DOHH2 (cell line): ENCODE data around the gene SLC35F1.

Experiments
- H3F3A ChIP-seq: fragments of 200-600 bp; sonication (generic), shearing (Covaris generic); 2 replicates; pipeline ENCODE4 v1.6.0; 2016; ENCODE audit warnings: antibody characterized with exemption, mild to moderate bottlenecking; ENCODE audit not compliant: control insufficient read depth, insufficient read depth
- H3K27ac ChIP-seq: fragments of 200-600 bp; sonication (generic); 2 replicates; pipeline ENCODE4 v1.5.1; 2014; ENCODE audit warnings: low read depth, mild to moderate bottlenecking, low read length, moderate library complexity
- H3K27me3 ChIP-seq: fragments of 200-600 bp; sonication (generic); 2 replicates; pipeline ENCODE4 v1.6.1; 2014; ENCODE audit warnings: mild to moderate bottlenecking, low read length, mixed read lengths; ENCODE audit not compliant: control insufficient read depth
- H3K36me3 ChIP-seq: fragments of 200-600 bp; sonication (generic); 2 replicates; pipeline ENCODE4 v1.6.1; 2014; ENCODE audit warnings: mild to moderate bottlenecking, low read length, moderate library complexity, mixed read lengths; ENCODE audit not compliant: control insufficient read depth
- H3K4me1 ChIP-seq: fragments of 200-600 bp; sonication (generic); 2 replicates; pipeline ENCODE4 v1.6.1; 2014; ENCODE audit warnings: mild to moderate bottlenecking, low read length, mixed read lengths; ENCODE audit not compliant: control insufficient read depth
- H3K4me2 ChIP-seq: fragments of 200-600 bp; sonication (generic); 2 replicates; pipeline ENCODE4 v1.6.0; 2014; ENCODE audit warnings: mild to moderate bottlenecking, low read length, moderate library complexity
- H3K4me3 ChIP-seq: fragments of 200-600 bp; sonication (generic); 2 replicates; pipeline ENCODE4 v1.5.1; 2014; ENCODE audit warnings: mild to moderate bottlenecking, low read length, mixed read lengths
- H3K79me2 ChIP-seq: fragments of 200-600 bp; sonication (generic); 2 replicates; pipeline ENCODE4 v1.6.1; 2014; ENCODE audit warnings: mild to moderate bottlenecking, low read length, mixed read lengths; ENCODE audit not compliant: control insufficient read depth
- H3K9me2 ChIP-seq: fragments of 200-600 bp; sonication (generic); replicated peaks from 2 replicates; pipeline ENCODE4 v1.6.1; 2014; ENCODE audit warnings: mild to moderate bottlenecking, low read length, mixed read lengths; ENCODE audit not compliant: control insufficient read depth
- H3K9me3 ChIP-seq: fragments of 200-600 bp; sonication (generic); 2 replicates; pipeline ENCODE4 v1.6.1; 2014; ENCODE audit warnings: antibody characterized with exemption, low read length, mixed read lengths; ENCODE audit not compliant: control insufficient read depth, insufficient read depth
- H4K20me1 ChIP-seq: fragments of 200-600 bp; sonication (generic); 2 replicates; pipeline ENCODE4 v1.6.0; 2014; ENCODE audit warnings: low read depth, mild to moderate bottlenecking, antibody characterized with exemption, low read length, moderate library complexity; ENCODE audit not compliant: control insufficient read depth, insufficient read depth
- EZH2phosphoT487 ChIP-seq: fragments of 200-600 bp; sonication (generic); IDR thresholded peaks from 2 replicates; pipeline ENCODE4 v1.6.1; 2017; ENCODE audit warnings: borderline replicate concordance, mild to moderate bottlenecking, antibody characterized with exemption, low read length, moderate library complexity, mixed read lengths
- TF ChIP-seq, protein P1 (sequence below): fragments of 200-600 bp; sonication (generic); IDR thresholded peaks from one replicate; pipeline ENCODE4 v1.5.1; 2014; ENCODE audit warnings: antibody characterized with exemption, mild to moderate bottlenecking, low read depth, low read length; ENCODE audit not compliant: poor library complexity, severe bottlenecking

SLC35F1 gene

DNA sequence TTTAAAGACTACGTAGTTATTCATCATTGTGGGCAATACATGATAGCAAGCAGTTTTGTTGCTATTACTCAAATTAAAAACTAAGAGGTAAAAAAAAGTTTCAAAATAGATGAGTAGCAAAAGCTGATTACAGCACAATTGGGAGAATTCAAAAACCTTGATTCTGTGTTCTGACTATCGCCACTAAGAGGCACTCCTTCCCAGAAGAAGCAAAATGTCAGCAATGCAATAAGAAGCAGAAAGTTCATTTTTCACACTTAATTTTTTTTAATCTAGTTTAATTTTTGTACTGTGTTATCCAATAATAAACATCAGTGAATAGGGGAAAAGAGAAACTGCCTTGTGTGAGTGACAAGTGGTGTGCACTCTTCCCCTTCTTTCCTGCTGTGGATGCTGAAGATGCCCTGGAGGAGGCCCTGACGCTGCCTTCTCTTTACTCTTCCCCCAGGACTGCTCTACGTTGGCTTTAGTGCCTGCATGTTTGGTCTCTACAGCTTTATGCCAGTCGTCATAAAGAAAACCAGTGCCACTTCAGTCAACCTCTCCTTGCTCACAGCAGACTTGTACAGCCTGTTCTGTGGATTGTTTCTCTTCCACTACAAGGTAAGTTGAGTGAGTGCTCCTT, 377.8 kb downstream of the SLC35F1 start:
- H3K4me3 ChIP-seq, result no peak overlapping the region
- H3K27me3 ChIP-seq, result peaks cover 6% of the 10 kb centered on the region
- H3F3A ChIP-seq, result no peaks in the 10 kb centered on the region
- no peaks in the 10 kb centered on the region for H4K20me1 ChIP-seq
- H3K4me2 ChIP-seq, result no peak overlapping the region
- TF ChIP-seq EZH2phosphoT487, result no peak
- TF ChIP-seq, protein P1, sequence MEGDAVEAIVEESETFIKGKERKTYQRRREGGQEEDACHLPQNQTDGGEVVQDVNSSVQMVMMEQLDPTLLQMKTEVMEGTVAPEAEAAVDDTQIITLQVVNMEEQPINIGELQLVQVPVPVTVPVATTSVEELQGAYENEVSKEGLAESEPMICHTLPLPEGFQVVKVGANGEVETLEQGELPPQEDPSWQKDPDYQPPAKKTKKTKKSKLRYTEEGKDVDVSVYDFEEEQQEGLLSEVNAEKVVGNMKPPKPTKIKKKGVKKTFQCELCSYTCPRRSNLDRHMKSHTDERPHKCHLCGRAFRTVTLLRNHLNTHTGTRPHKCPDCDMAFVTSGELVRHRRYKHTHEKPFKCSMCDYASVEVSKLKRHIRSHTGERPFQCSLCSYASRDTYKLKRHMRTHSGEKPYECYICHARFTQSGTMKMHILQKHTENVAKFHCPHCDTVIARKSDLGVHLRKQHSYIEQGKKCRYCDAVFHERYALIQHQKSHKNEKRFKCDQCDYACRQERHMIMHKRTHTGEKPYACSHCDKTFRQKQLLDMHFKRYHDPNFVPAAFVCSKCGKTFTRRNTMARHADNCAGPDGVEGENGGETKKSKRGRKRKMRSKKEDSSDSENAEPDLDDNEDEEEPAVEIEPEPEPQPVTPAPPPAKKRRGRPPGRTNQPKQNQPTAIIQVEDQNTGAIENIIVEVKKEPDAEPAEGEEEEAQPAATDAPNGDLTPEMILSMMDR, result peak; percentile 26
- H3K27ac ChIP-seq, result no peak overlapping the region
- no peaks in the 10 kb centered on the region for H3K9me3 ChIP-seq
- H3K4me1 ChIP-seq, result no peaks in the 10 kb centered on the region
- no peaks in the 10 kb centered on the region for H3K36me3 ChIP-seq
- H3K9me2 ChIP-seq, result no peaks in the 10 kb centered on the region
- H3K79me2 ChIP-seq, result no peaks in the 10 kb centered on the region

DNA sequence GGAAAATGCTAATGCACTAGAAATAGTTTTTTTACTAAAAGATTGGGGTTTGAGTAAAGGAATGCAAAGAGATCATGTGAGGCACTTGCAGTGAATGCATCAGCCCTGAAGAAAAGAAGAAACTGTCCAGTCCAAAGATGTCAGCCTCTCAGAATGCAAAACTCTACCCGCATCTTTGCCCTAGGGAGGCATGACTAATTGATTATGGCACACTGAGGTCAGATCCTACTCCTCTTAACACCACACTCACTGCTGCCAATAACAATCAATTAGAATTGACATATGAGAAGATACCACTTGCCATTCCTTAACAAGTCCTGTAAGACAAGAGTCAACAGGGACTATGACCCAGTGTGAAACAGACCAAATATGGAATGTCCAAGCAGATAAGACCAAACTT, 378.7 kb downstream of the SLC35F1 start:
- no peaks in the 10 kb centered on the region for H3K9me2 ChIP-seq
- no peak overlapping the region for H3K4me3 ChIP-seq
- no peaks in the 10 kb centered on the region for H4K20me1 ChIP-seq
- H3K4me1 ChIP-seq, result no peaks in the 10 kb centered on the region
- no peaks in the 10 kb centered on the region for H3K36me3 ChIP-seq
- H3K9me3 ChIP-seq, result no peaks in the 10 kb centered on the region
- no peak overlapping the region for H3K27ac ChIP-seq
- no peak overlapping the region for H3K4me2 ChIP-seq
- H3F3A ChIP-seq, result no peaks in the 10 kb centered on the region
- TF ChIP-seq, protein P1, result no peak
- TF ChIP-seq EZH2phosphoT487, result no peak
- H3K79me2 ChIP-seq, result no peaks in the 10 kb centered on the region
- H3K27me3 ChIP-seq, result peaks cover 6% of the 10 kb centered on the region

DNA sequence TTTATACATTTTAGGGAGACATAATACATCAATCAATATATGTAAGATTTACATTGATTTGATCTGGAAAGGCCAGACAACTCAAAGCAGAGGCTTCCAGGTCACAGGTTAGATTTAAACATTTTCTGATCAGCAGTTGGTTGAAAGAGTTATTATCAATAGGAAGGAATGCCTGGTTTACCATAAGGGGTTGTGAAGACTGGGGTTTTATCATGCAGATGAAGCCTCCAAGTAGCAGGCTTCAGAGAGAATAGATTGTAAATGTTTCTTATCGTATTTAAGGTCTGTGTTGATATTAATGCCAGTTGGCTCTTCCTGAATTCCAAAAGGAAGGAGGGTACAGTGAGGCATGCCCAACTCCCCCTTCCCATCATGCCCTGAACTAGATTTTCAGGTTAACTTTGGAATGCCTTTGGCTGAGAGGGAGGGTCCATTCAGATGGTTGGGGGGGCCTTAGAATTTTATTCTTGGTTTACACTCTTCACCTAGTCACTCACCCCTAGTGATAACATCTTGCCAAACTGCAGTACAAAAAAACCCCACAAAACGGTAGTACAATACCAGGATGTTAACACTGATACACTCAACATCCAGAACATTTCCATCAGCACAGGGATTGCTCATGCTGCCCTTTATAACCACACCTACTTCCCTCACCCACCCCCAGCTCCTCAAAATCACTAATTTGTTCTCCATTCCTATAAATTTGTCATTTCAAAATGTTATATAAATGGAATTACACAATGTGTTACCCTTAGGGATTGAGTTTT, 381.5 kb downstream of the SLC35F1 start:
- no peak for TF ChIP-seq EZH2phosphoT487
- TF ChIP-seq, protein P1, result no peak

More for the DNA sequence above, 381.5 kb downstream of the SLC35F1 start:
- Histone ChIP-seq H3K36me3 (no peaks in the 10 kb centered on the region), H4K20me1 (no peaks in the 10 kb centered on the region), H3K79me2 (no peaks in the 10 kb centered on the region), H3K4me2 (no peak overlapping the region), H3K9me2 (no peaks in the 10 kb centered on the region), H3F3A (no peaks in the 10 kb centered on the region), H3K4me1 (no peaks in the 10 kb centered on the region), H3K9me3 (no peaks in the 10 kb centered on the region), H3K4me3 (no peak overlapping the region), H3K27me3 (peaks cover 6% of the 10 kb centered on the region), H3K27ac (no peak overlapping the region)
